ENCODE measurements around the gene LCN10. TPM values are rescaled to one million over a fixed set of nuclear protein-coding genes. Genes with fewer than 3 reads are reported as not detected.

LCN10 gene
- total RNA-seq, 2 donors from 2014 or later: 0.91 to 1.1 TPM

DNA sequence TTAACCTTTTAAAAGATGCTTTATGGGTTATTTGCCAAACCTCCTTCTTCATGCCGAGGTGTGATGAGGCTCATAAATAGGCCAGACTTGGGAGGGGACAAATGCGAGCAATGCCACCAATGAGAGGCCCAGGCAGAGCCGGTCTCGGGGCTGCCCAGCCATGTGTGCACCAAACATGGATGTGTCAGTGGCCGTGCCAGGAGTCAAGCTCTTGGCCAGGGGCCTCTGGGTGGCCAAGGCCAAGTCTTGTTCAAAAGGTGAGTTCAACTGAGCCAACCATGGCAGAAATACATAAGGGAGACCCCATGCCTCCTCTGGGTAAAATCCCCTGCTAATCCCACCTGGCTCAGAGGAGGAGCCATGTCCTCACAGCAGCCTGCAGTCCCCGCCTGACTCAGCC is 32.5 kb upstream of the LCN10 start:
- no peak overlapping the region for H3K27ac ChIP-seq (ENCODE audit: low read depth, low read length)
- Mint-ChIP-seq H3K4me1 (peaks cover 6% of the 10 kb centered on the region), H3K9me3 (peaks cover 28% of the 10 kb centered on the region), H3K27ac (no peak overlapping the region), H3K36me3 (ENCODE audit: low read depth) (no peaks in the 10 kb centered on the region), H3K27me3 (ENCODE audit: insufficient read depth) (peaks cover 39% of the 10 kb centered on the region), H3K4me3 (no peak overlapping the region)
- 91 to 95% methylated on average over 5 to 6 of the region's 6 CpGs for WGBS, 2 experiments (ENCODE audit: insufficient coverage in 1 of 2, insufficient read length in 1 of 2)
- DNase-seq: no peak
- TF ChIP-seq, protein P1, sequence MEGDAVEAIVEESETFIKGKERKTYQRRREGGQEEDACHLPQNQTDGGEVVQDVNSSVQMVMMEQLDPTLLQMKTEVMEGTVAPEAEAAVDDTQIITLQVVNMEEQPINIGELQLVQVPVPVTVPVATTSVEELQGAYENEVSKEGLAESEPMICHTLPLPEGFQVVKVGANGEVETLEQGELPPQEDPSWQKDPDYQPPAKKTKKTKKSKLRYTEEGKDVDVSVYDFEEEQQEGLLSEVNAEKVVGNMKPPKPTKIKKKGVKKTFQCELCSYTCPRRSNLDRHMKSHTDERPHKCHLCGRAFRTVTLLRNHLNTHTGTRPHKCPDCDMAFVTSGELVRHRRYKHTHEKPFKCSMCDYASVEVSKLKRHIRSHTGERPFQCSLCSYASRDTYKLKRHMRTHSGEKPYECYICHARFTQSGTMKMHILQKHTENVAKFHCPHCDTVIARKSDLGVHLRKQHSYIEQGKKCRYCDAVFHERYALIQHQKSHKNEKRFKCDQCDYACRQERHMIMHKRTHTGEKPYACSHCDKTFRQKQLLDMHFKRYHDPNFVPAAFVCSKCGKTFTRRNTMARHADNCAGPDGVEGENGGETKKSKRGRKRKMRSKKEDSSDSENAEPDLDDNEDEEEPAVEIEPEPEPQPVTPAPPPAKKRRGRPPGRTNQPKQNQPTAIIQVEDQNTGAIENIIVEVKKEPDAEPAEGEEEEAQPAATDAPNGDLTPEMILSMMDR (conservative IDR thresholded peaks at IDR 0.05): no peak
- H3K36me3 ChIP-seq (ENCODE audit: control insufficient read depth, insufficient read depth, low read length): no peaks in the 10 kb centered on the region
- H3K27me3 ChIP-seq (ENCODE audit: control insufficient read depth, insufficient read depth, low read length, poor library complexity, severe bottlenecking): peaks cover 9% of the 10 kb centered on the region
- peaks cover 19% of the 10 kb centered on the region for H3K9me3 ChIP-seq (ENCODE audit: control insufficient read depth, low read length)
- no peak overlapping the region for H3K9ac ChIP-seq (ENCODE audit: extremely low read depth, low read length, poor library complexity, severe bottlenecking)
- H3K4me1 ChIP-seq (ENCODE audit: control insufficient read depth, insufficient read depth, low read length): peaks cover 3% of the 10 kb centered on the region
- no peak overlapping the region for H3K4me3 ChIP-seq (ENCODE audit: low read length)

GRCh38 chr9:136774416-136775045 is 31.8 kb upstream of the LCN10 start:
- H3K9me3 ChIP-seq (ENCODE audit: control insufficient read depth, low read length): peaks cover 19% of the 10 kb centered on the region
- 83 to 90% methylated on average over 10 to 12 of the region's 12 CpGs for WGBS, 2 experiments (ENCODE audit: insufficient coverage in 1 of 2, insufficient read length in 1 of 2)

DNA sequence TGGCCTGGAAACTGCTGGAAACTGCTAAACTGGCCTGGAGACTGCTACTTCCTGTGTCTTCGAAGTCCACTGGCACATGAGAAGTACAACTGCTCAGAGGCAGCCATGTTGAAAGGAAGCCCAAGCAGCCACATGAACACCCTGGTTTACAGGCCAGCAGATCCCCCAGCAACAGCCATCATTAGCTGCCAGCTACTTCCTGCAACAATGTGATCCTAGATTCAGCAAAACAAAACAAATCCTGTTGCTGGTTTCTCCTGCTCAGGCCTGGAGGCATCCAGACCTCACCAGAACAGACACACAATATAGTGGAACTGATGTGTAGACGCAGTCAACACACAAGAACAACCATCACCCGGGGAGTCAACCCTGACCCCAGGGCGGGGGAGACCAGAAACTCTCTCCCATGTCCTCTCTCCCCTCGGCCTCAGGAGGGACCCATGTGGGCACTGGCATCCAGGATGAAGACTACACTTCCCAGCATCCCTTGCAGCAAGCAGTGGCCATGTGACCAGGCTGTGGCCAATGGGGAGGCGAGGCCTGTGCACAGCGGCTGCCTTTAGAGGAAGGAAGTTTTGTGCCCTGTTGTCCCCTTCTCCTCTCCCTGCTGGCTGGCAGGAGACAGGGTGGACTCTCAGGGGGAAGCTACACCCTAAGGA is 30.8 kb upstream of the LCN10 start:
- TF ChIP-seq, protein P1 (conservative IDR thresholded peaks at IDR 0.05): no peak
- peak; percentile 91 for DNase-seq
- Mint-ChIP-seq H3K4me3 (no peak overlapping the region), H3K27ac (no peak overlapping the region), H3K27me3 (ENCODE audit: insufficient read depth) (peaks cover 24% of the 10 kb centered on the region), H3K36me3 (ENCODE audit: low read depth) (no peaks in the 10 kb centered on the region), H3K4me1 (no peaks in the 10 kb centered on the region), H3K9me3 (peaks cover 22% of the 10 kb centered on the region)
- no peak overlapping the region for H3K4me3 ChIP-seq (ENCODE audit: low read length)
- H3K27me3 ChIP-seq (ENCODE audit: control insufficient read depth, insufficient read depth, low read length, poor library complexity, severe bottlenecking): peaks cover 9% of the 10 kb centered on the region
- no peak overlapping the region for H3K27ac ChIP-seq (ENCODE audit: low read depth, low read length)
- WGBS, 2 experiments (ENCODE audit: insufficient coverage in 1 of 2, insufficient read length in 1 of 2): 81% methylated on average over 4 to 7 of the region's 7 CpGs
- H3K4me1 ChIP-seq (ENCODE audit: control insufficient read depth, insufficient read depth, low read length): no peaks in the 10 kb centered on the region
- no peak overlapping the region for H3K9ac ChIP-seq (ENCODE audit: extremely low read depth, low read length, poor library complexity, severe bottlenecking)
- no peaks in the 10 kb centered on the region for H3K36me3 ChIP-seq (ENCODE audit: control insufficient read depth, insufficient read depth, low read length)
- peaks cover 19% of the 10 kb centered on the region for H3K9me3 ChIP-seq (ENCODE audit: control insufficient read depth, low read length)

More at GRCh38 chr9:136774416-136775045, 31.8 kb upstream of the LCN10 start:
- H3K36me3 Mint-ChIP-seq (ENCODE audit: low read depth): no peaks in the 10 kb centered on the region
- Histone ChIP-seq H3K4me1 (ENCODE audit: control insufficient read depth, insufficient read depth, low read length) (no peaks in the 10 kb centered on the region), H3K27ac (ENCODE audit: low read depth, low read length) (no peak overlapping the region), H3K4me3 (ENCODE audit: low read length) (no peak overlapping the region), H3K36me3 (ENCODE audit: control insufficient read depth, insufficient read depth, low read length) (no peaks in the 10 kb centered on the region), H3K9ac (ENCODE audit: extremely low read depth, low read length, poor library complexity, severe bottlenecking) (no peak overlapping the region), H3K27me3 (ENCODE audit: control insufficient read depth, insufficient read depth, low read length, poor library complexity, severe bottlenecking) (peaks cover 9% of the 10 kb centered on the region)
- H3K4me3 Mint-ChIP-seq: no peak overlapping the region
- no peak overlapping the region for H3K27ac Mint-ChIP-seq
- TF ChIP-seq, protein P1 (conservative IDR thresholded peaks at IDR 0.05): no peak
- no peak for DNase-seq
- peaks cover 28% of the 10 kb centered on the region for H3K9me3 Mint-ChIP-seq
- H3K27me3 Mint-ChIP-seq (ENCODE audit: insufficient read depth): peaks cover 33% of the 10 kb centered on the region
- no peaks in the 10 kb centered on the region for H3K4me1 Mint-ChIP-seq
